Body of pancreas (tissue), 4 donors: ENCODE results near the gene CACNA2D4.

ENCODE experiments used
- CTCF ChIP-seq, 7 experiments: fragments of 450-650 bp in 4 of 7; fragments of 200-600 bp in 3 of 7; sonication (generic) in 3 of 7; IDR thresholded peaks; one replicate each; pipeline ENCODE4 v1.5.1; 2016 to 2019; ENCODE audit warnings: antibody characterized with exemption in 7 of 7
- POLR2A ChIP-seq, 3 donors: fragments of 450-650 bp; IDR thresholded peaks; one replicate each; pipeline ENCODE4 v1.6.1; 2016; ENCODE audit warnings: antibody characterized with exemption in 3 of 3, mild to moderate bottlenecking in 2 of 3

GRCh38 chr12:1830401-1830845 lies 88.0 kb downstream of the CACNA2D4 start:
- TF ChIP-seq CTCF (IDR thresholded peaks at IDR 0.05) (no peak), POLR2A (IDR thresholded peaks at IDR 0.05) (no peak)
